ENCODE results near the gene PLEKHG2. TPM values are rescaled to one million over a fixed set of nuclear protein-coding genes. Genes with fewer than 3 reads are reported as not detected.

The PLEKHG2 gene
- total and polyA plus RNA-seq, 9 of the 15 experiments (the other 6 are each of a cell fraction or from before 2014, with no cell fraction given): 0.98 to 45.7 (median 9.8) TPM

- Histone ChIP-seq H3K4me3 (no peak overlapping the region), H3K27me3 (ENCODE audit: control insufficient read depth in 2 of 2, insufficient read depth in 2 of 2, low read length in 2 of 2) (no peaks in the 10 kb centered on the region), H3K27ac (ENCODE audit: extremely low read depth, low read depth, low read length) (no peak overlapping the region), H3K79me2 (ENCODE audit: control insufficient read depth, insufficient read depth, low read length) (peaks cover 6% of the 10 kb centered on the region; the same call in 2 of the 3 replicates), H3K9me1 (ENCODE audit: control insufficient read depth, insufficient read depth, low read length) (peaks cover 3% of the 10 kb centered on the region), H3K9ac (ENCODE audit: insufficient read depth in 1 of 2, low read depth in 2 of 2, low read length in 2 of 2) (0 out of 4 replicates have a peak overlapping the region, but pooled peaks of 1 of the 2 experiments have one; percentile 12), H3K4me1 (replicated peaks in 1 of 2; ENCODE audit: control insufficient read depth in 2 of 2, insufficient read depth in 2 of 2, low read length in 2 of 2) (peaks cover 48 to 62% of the 10 kb centered on the region in 2 experiments), H4K20me1 (replicated peaks; ENCODE audit: control insufficient read depth, insufficient read depth, low read length) (no peaks in the 10 kb centered on the region), H2AFZ (ENCODE audit: low read depth, low read length) (no peak overlapping the region), H3K36me3 (ENCODE audit: control insufficient read depth, insufficient read depth, low read length) (peaks cover 16% of the 10 kb centered on the region; the same call in 1 of the 3 replicates), H3K4me2 (ENCODE audit: insufficient read depth, low read length) (no peak overlapping the region), H3K9me3 (replicated peaks; ENCODE audit: control insufficient read depth, insufficient read depth, low read depth, low read length) (no peaks in the 10 kb centered on the region)
- BruUV-seq (replicated peaks): no TSS peak
- ChIA-PET CTCF (ENCODE audit: low intra/inter-chr PET ratio) (interaction anchor here (4.4 kb wide), 1 partner anchor 12 kb away, joined by 74 read pairs; the partner anchor contains the start of gene PLEKHG2), POLR2A (no interaction called here)
- ATAC-seq: no peak
- intact Hi-C loops (cut with micrococcal nuclease): no loop called here
- 94% methylated on average over 4 of the region's 4 CpGs for WGBS (ENCODE audit: insufficient coverage, low coverage, missing lambda C conversion rate)
- in situ Hi-C loops (cut with MboI): no loop called here
- FAIRE-seq: no peak
- no peak for DNase-seq (ENCODE audit: extremely low read depth in 1 of 4, low spot score in 3 of 4)
- TF ChIP-seq POLR2A (conservative IDR thresholded peaks at IDR 0.05) (0 out of 2 replicates have a peak, but pooled peaks have one; percentile 30), MAX (CRISPR knock-in tag; IDR thresholded peaks at IDR 0.05) (0 out of 2 replicates have a peak, but pooled peaks have one; percentile 2), KDM2B (CRISPR knock-in tag; IDR thresholded peaks at IDR 0.05) (no peak), POLR2G (IDR thresholded peaks at IDR 0.05; ENCODE audit: low read depth, low read length) (0 out of 2 replicates have a peak, but pooled peaks have one; percentile 8), MYC (IDR thresholded peaks at IDR 0.05; ENCODE audit: low read depth, low read length) (no peak), MYC (CRISPR knock-in tag; IDR thresholded peaks at IDR 0.05; ENCODE audit: borderline replicate concordance, low read depth) (no peak), ARID2 (IDR thresholded peaks at IDR 0.05) (no peak), SAFB (IDR thresholded peaks at IDR 0.05; ENCODE audit: borderline replicate concordance, low read depth, low read length) (no peak), ZNF318 (IDR thresholded peaks at IDR 0.05; ENCODE audit: borderline replicate concordance in 1 of 2, low read depth in 1 of 2) (no peak)
- TF ChIP-seq, protein P1, sequence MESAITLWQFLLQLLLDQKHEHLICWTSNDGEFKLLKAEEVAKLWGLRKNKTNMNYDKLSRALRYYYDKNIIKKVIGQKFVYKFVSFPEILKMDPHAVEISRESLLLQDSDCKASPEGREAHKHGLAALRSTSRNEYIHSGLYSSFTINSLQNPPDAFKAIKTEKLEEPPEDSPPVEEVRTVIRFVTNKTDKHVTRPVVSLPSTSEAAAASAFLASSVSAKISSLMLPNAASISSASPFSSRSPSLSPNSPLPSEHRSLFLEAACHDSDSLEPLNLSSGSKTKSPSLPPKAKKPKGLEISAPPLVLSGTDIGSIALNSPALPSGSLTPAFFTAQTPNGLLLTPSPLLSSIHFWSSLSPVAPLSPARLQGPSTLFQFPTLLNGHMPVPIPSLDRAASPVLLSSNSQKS (CRISPR knock-in tag; IDR thresholded peaks at IDR 0.05): no peak
Measured at GRCh38 chr19:39399668-39400050, 12.8 kb upstream of the PLEKHG2 start.
